Mammary epithelial cell (primary cell): ENCODE measurements around the gene TTLL8.

Experiments used
- EZH2 ChIP-seq: IDR thresholded peaks from 2 replicates; pipeline ENCODE4 v1.6.1; 2012; ENCODE audit warnings: low read length, inconsistent platforms, borderline replicate concordance
- TF ChIP-seq, protein P1 (sequence below), 2 donors: IDR thresholded peaks in 1 of 2; conservative IDR thresholded peaks in 1 of 2; 2 replicates each; pipeline ENCODE4 v1.5.1; 2011 to 2012; ENCODE audit warnings: inconsistent platforms in 2 of 2, low read length in 2 of 2, mild to moderate bottlenecking in 2 of 2, control low read depth in 1 of 2, low read depth in 1 of 2; ENCODE audit not compliant: insufficient read depth in 1 of 2; ENCODE audit errors: extremely low read depth in 1 of 2

DNA sequence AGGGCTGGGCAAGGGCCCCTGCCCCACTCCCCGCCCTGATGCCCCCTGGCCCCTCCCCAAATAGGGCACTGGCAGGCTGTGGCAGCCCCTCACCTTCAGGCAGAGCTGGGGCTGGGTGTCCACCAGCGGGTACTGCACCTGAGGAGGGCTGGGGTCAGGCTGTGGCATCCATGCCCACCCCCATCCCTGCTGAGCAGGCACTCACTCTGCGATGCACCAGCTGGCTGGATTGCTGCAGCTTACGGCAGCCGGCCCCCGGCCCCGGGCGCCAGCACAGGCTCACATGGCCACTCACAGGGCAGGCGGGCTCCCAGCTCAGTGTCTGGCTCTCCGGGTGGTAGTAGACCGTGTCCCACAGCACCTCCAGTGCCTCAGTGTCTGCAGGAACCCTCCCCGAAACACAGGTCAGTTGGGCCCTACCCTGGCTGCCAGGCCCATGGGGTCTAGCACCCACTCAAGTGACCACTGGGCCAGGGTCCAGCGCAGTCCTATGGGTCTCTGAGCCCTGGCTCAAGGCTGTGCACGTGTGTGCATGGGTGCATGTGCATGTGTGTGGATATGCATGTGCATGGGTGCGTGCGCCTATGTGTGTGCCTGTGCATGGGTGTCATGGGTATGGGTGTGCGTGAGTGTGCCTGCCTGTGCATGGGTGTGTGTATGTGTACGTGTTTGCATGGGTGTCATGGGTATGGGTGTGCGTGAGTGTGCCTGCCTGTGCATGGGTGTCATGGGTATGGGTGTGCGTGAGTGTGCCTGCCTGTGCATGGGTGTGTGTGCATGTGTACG is 60.0 kb downstream of the TTLL8 start:
- TF ChIP-seq, protein P1, sequence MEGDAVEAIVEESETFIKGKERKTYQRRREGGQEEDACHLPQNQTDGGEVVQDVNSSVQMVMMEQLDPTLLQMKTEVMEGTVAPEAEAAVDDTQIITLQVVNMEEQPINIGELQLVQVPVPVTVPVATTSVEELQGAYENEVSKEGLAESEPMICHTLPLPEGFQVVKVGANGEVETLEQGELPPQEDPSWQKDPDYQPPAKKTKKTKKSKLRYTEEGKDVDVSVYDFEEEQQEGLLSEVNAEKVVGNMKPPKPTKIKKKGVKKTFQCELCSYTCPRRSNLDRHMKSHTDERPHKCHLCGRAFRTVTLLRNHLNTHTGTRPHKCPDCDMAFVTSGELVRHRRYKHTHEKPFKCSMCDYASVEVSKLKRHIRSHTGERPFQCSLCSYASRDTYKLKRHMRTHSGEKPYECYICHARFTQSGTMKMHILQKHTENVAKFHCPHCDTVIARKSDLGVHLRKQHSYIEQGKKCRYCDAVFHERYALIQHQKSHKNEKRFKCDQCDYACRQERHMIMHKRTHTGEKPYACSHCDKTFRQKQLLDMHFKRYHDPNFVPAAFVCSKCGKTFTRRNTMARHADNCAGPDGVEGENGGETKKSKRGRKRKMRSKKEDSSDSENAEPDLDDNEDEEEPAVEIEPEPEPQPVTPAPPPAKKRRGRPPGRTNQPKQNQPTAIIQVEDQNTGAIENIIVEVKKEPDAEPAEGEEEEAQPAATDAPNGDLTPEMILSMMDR (conservative IDR thresholded peaks at IDR 0.05 in 1 of 2, IDR thresholded peaks at IDR 0.05 in 1 of 2; ENCODE audit: extremely low read depth in 1 of 2, insufficient read depth in 1 of 2, low read depth in 1 of 2, low read length in 2 of 2): no peak
- TF ChIP-seq EZH2: no peak
